Breast epithelium (tissue), 3 donors: ENCODE results near the gene TOX2.

Experiments
- POLR2A ChIP-seq: fragments of 450-650 bp; IDR thresholded peaks from one replicate; pipeline ENCODE4 v1.6.1; 2016; ENCODE audit warnings: antibody characterized with exemption, mild to moderate bottlenecking, moderate library complexity
- POLR2AphosphoS5 ChIP-seq, 3 donors: sonication (generic); formaldehyde crosslinking; IDR thresholded peaks; one replicate each; pipeline ENCODE4 v1.6.1; 2017; ENCODE audit warnings: antibody characterized with exemption in 3 of 3
- TF ChIP-seq, protein P1 (sequence below), 3 donors: fragments of 450-650 bp; IDR thresholded peaks; one replicate each; pipeline ENCODE4 v1.5.1; 2016 to 2017; ENCODE audit warnings: antibody characterized with exemption in 3 of 3, mild to moderate bottlenecking in 3 of 3, moderate library complexity in 3 of 3

DNA sequence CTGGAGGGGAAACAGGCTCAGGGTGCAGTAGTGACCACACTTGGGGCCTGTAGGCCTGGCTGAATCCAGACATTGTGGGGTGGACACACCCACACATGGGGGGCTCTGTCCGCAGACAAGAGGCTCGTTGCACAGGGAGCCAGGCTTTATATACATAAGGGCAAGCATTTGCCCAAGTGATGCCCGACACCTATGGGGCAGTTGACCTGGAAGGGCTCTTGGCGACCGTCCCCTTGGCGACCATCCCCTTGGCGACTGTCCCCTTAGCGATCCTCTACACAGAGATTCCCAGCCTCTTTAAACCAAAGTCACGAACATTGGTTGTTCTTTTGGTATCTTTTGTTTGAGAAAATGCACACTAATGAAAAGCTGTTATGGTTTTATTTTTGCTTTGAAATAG, 2.7 kb downstream of the TOX2 start:
- TF ChIP-seq POLR2A (no peak), POLR2AphosphoS5 (IDR thresholded peaks at IDR 0.05) (no peak)
- TF ChIP-seq, protein P1, sequence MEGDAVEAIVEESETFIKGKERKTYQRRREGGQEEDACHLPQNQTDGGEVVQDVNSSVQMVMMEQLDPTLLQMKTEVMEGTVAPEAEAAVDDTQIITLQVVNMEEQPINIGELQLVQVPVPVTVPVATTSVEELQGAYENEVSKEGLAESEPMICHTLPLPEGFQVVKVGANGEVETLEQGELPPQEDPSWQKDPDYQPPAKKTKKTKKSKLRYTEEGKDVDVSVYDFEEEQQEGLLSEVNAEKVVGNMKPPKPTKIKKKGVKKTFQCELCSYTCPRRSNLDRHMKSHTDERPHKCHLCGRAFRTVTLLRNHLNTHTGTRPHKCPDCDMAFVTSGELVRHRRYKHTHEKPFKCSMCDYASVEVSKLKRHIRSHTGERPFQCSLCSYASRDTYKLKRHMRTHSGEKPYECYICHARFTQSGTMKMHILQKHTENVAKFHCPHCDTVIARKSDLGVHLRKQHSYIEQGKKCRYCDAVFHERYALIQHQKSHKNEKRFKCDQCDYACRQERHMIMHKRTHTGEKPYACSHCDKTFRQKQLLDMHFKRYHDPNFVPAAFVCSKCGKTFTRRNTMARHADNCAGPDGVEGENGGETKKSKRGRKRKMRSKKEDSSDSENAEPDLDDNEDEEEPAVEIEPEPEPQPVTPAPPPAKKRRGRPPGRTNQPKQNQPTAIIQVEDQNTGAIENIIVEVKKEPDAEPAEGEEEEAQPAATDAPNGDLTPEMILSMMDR (IDR thresholded peaks at IDR 0.05) = no peak
